Tibial artery (tissue), 4 donors: Measurements from ENCODE around the gene CRACDL.
A peak's percentile ranks its signal among the peaks of the same experiment; 100 is the strongest.

ENCODE experiments used
- DNase-seq, 2 donors: peaks; one replicate each; pipeline ENCODE4 v3.0.0-alpha.2; 2019
- H3K27ac ChIP-seq, 2 donors: fragments of 200-600 bp; sonication (generic) in 1 of 2; 1 replicate in 1 of 2; 2 replicates in 1 of 2; pipeline ENCODE4 v1.5.1; 2018 to 2019; ENCODE audit warnings: mild to moderate bottlenecking in 1 of 2
- H3K27me3 ChIP-seq, 2 donors: fragments of 200-600 bp; sonication (generic) in 1 of 2; one replicate each; pipeline versions ENCODE4 v1.5.1 to v1.6.0; 2016 to 2019
- H3K36me3 ChIP-seq, 3 donors: fragments of 200-600 bp; sonication (generic) in 2 of 3; one replicate each; pipeline ENCODE4 v1.5.1; 2016 to 2019; ENCODE audit warnings: mild to moderate bottlenecking in 2 of 3
- H3K4me1 ChIP-seq, 4 donors: fragments of 200-600 bp; sonication (generic) in 2 of 4; 1 replicate in 3 of 4; 2 replicates in 1 of 4; pipeline ENCODE4 v1.5.1; 2016 to 2019
- H3K4me3 ChIP-seq, 2 donors: fragments of 200-600 bp; sonication (generic) in 1 of 2; 1 replicate in 1 of 2; 2 replicates in 1 of 2; pipeline ENCODE4 v1.5.1; 2018 to 2019; ENCODE audit warnings: mild to moderate bottlenecking in 2 of 2
- H3K9me3 ChIP-seq, 3 donors: fragments of 200-600 bp; sonication (generic) in 1 of 3; one replicate each; pipeline ENCODE4 v1.5.1; 2016 to 2019
- CTCF ChIP-seq, 2 experiments: fragments of 200-600 bp in 1 of 2; fragments of 450-650 bp in 1 of 2; IDR thresholded peaks; one replicate each; pipeline ENCODE4 v1.5.1; 2017 to 2019; ENCODE audit warnings: antibody characterized with exemption in 2 of 2, mild to moderate bottlenecking in 1 of 2, moderate library complexity in 1 of 2
- intact Hi-C: fragments of 100-400 bp; cut with DNase I; formaldehyde crosslinking; loops from one replicate; pipeline ENCODE4 v1.15.0; 2023; ENCODE audit warnings: low total_unique reads

CRACDL gene

GRCh38 chr2:98924038-98924830 is 11.8 kb downstream of the CRACDL start:
- no peaks in the 10 kb centered on the region for H3K4me1 ChIP-seq
- DNase-seq = no peak
- peaks cover 0 to 3% of the 10 kb centered on the region in 2 donors for H3K27me3 ChIP-seq
- TF ChIP-seq CTCF (IDR thresholded peaks at IDR 0.05) = no peak
- no peaks in the 10 kb centered on the region for H3K9me3 ChIP-seq
- intact Hi-C loops = no loop called here
- H3K4me3 ChIP-seq = no peak overlapping the region
- H3K27ac ChIP-seq = no peak overlapping the region
- no peaks in the 10 kb centered on the region for H3K36me3 ChIP-seq

GRCh38 chr2:98923244-98923940 is 12.6 kb downstream of the CRACDL start:
- TF ChIP-seq CTCF (IDR thresholded peaks at IDR 0.05) = no peak
- Histone ChIP-seq H3K4me1 (no peaks in the 10 kb centered on the region), H3K36me3 (no peaks in the 10 kb centered on the region), H3K4me3 (no peak overlapping the region), H3K27me3 (peaks cover 0 to 3% of the 10 kb centered on the region in 2 donors), H3K27ac (no peak overlapping the region), H3K9me3 (no peaks in the 10 kb centered on the region)
- DNase-seq = no peak
- intact Hi-C loops = no loop called here

- Histone ChIP-seq H3K27me3 (no peaks in the 10 kb centered on the region), H3K4me1 (no peaks in the 10 kb centered on the region), H3K36me3 (no peaks in the 10 kb centered on the region), H3K9me3 (no peaks in the 10 kb centered on the region), H3K27ac (no peak overlapping the region), H3K4me3 (no peak overlapping the region)
- intact Hi-C loops = no loop called here
- TF ChIP-seq CTCF (IDR thresholded peaks at IDR 0.05) = no peak
- peak in 1 of 2 donors; percentile 33 for DNase-seq
Observed at GRCh38 chr2:98921062-98921461, 15.0 kb downstream of the CRACDL start.

- no peak overlapping the region for H3K4me3 ChIP-seq
- no peak overlapping the region for H3K27ac ChIP-seq
- TF ChIP-seq CTCF (IDR thresholded peaks at IDR 0.05) = no peak
- H3K4me1 ChIP-seq = peaks cover 0 to 7% (median 2%) of the 10 kb centered on the region in 4 donors
- peaks cover 0 to 11% of the 10 kb centered on the region in 2 donors for H3K27me3 ChIP-seq
- peak in 1 of 2 donors; percentile 16 for DNase-seq
- no peaks in the 10 kb centered on the region for H3K36me3 ChIP-seq
- intact Hi-C loops = no loop called here
- no peaks in the 10 kb centered on the region for H3K9me3 ChIP-seq
Observed at GRCh38 chr2:98917031-98917471, 19.0 kb downstream of the CRACDL start.

- DNase-seq = peak in 1 of 2 donors; percentile 4
Observed at GRCh38 chr2:98915751-98916358, 20.2 kb downstream of the CRACDL start.

More at GRCh38 chr2:98915751-98916358, 20.2 kb downstream of the CRACDL start:
- no peaks in the 10 kb centered on the region for H3K36me3 ChIP-seq
- intact Hi-C loops = no loop called here
- peaks cover 0 to 11% of the 10 kb centered on the region in 2 donors for H3K27me3 ChIP-seq
- H3K27ac ChIP-seq = no peak overlapping the region
- H3K9me3 ChIP-seq = no peaks in the 10 kb centered on the region
- no peak for TF ChIP-seq CTCF (IDR thresholded peaks at IDR 0.05)
- H3K4me1 ChIP-seq = peaks cover 0 to 10% (median 2%) of the 10 kb centered on the region in 4 donors
- no peak overlapping the region for H3K4me3 ChIP-seq
